ENCODE results near the gene MEGF9.

The MEGF9 gene

GRCh38 chr9:120580051-120580896 is 134.0 kb downstream of the MEGF9 start, which contains the start of gene CDK5RAP2:
CDK5RAP2 (minus strand) TSS chr9:120580167; CDS start chr9:120579978, 189 bp downstream.
- peak; percentile 99 for DNase-seq (ENCODE audit: low read depth, low spot score)
- TF ChIP-seq CTCF (IDR thresholded peaks at IDR 0.05; ENCODE audit: low read depth, low read length): no peak
- peak within 1 kb of the TSS; percentile 98 for H3K4me3 ChIP-seq (ENCODE audit: low read depth, low read length)
- in situ Hi-C loops (cut with HindIII; ENCODE audit: low sequenced_read_pairs): no loop called here

GRCh38 chr9:120579139-120580050 is 134.9 kb downstream of the MEGF9 start:
- no peak for TF ChIP-seq CTCF (IDR thresholded peaks at IDR 0.05; ENCODE audit: low read depth, low read length)
- DNase-seq (ENCODE audit: low read depth, low spot score): no peak
- in situ Hi-C loops (cut with HindIII; ENCODE audit: low sequenced_read_pairs): no loop called here
- peak overlapping the region; percentile 98 for H3K4me3 ChIP-seq (ENCODE audit: low read depth, low read length)

- TF ChIP-seq CTCF (IDR thresholded peaks at IDR 0.05; ENCODE audit: low read depth, low read length): no peak
- in situ Hi-C loops (cut with HindIII; ENCODE audit: low sequenced_read_pairs): no loop called here
Measured at GRCh38 chr9:120574473-120574872, 139.8 kb downstream of the MEGF9 start.

GRCh38 chr9:120572472-120572871 is 141.8 kb downstream of the MEGF9 start:
- DNase-seq (ENCODE audit: low read depth, low spot score): no peak
- in situ Hi-C loops (cut with HindIII; ENCODE audit: low sequenced_read_pairs): no loop called here
- TF ChIP-seq CTCF (IDR thresholded peaks at IDR 0.05; ENCODE audit: low read depth, low read length): no peak
- H3K4me3 ChIP-seq (ENCODE audit: low read depth, low read length): no peak overlapping the region

More at GRCh38 chr9:120574473-120574872, 139.8 kb downstream of the MEGF9 start:
- H3K4me3 ChIP-seq (ENCODE audit: low read depth, low read length): no peak overlapping the region
- no peak for DNase-seq (ENCODE audit: low read depth, low spot score)

- no peak for TF ChIP-seq CTCF (IDR thresholded peaks at IDR 0.05; ENCODE audit: low read depth, low read length)
- in situ Hi-C loops (cut with HindIII; ENCODE audit: low sequenced_read_pairs): no loop called here
- peak; percentile 88 for DNase-seq (ENCODE audit: low read depth, low spot score)
- H3K4me3 ChIP-seq (ENCODE audit: low read depth, low read length): no peak overlapping the region
Measured at GRCh38 chr9:120571443-120572257, 142.6 kb downstream of the MEGF9 start.

GRCh38 chr9:120570296-120570695 is 144.0 kb downstream of the MEGF9 start:
- TF ChIP-seq CTCF (IDR thresholded peaks at IDR 0.05; ENCODE audit: low read depth, low read length): no peak
- H3K4me3 ChIP-seq (ENCODE audit: low read depth, low read length): no peak overlapping the region
- no peak for DNase-seq (ENCODE audit: low read depth, low spot score)
- in situ Hi-C loops (cut with HindIII; ENCODE audit: low sequenced_read_pairs): no loop called here
